ENCODE results near the gene KLHL17. TPM values are rescaled to one million over a fixed set of nuclear protein-coding genes. Genes with fewer than 3 reads are reported as not detected.

Gene KLHL17
- total RNA-seq, result 6.1 TPM

- peak; percentile 42 for DNase-seq
These were observed at the start of gene KLHL17 for GRCh38 chr1:960363-961131. KLHL17 (plus strand) TSS chr1:960584; CDS start chr1:960694, 110 bp downstream.

- no peak for DNase-seq
These were observed 49.3 kb upstream of the KLHL17 start for GRCh38 chr1:910881-911721.

- DNase-seq, result no peak
These were observed 48.3 kb upstream of the KLHL17 start for GRCh38 chr1:911875-912739.

GRCh38 chr1:912740-913301 lies 47.6 kb upstream of the KLHL17 start:
- no peak for DNase-seq

GRCh38 chr1:913491-914130 lies 46.8 kb upstream of the KLHL17 start:
- DNase-seq, result no peak

GRCh38 chr1:914131-914890 lies 46.1 kb upstream of the KLHL17 start:
- no peak for DNase-seq

GRCh38 chr1:914891-915280 lies 45.5 kb upstream of the KLHL17 start:
- no peak for DNase-seq

DNA sequence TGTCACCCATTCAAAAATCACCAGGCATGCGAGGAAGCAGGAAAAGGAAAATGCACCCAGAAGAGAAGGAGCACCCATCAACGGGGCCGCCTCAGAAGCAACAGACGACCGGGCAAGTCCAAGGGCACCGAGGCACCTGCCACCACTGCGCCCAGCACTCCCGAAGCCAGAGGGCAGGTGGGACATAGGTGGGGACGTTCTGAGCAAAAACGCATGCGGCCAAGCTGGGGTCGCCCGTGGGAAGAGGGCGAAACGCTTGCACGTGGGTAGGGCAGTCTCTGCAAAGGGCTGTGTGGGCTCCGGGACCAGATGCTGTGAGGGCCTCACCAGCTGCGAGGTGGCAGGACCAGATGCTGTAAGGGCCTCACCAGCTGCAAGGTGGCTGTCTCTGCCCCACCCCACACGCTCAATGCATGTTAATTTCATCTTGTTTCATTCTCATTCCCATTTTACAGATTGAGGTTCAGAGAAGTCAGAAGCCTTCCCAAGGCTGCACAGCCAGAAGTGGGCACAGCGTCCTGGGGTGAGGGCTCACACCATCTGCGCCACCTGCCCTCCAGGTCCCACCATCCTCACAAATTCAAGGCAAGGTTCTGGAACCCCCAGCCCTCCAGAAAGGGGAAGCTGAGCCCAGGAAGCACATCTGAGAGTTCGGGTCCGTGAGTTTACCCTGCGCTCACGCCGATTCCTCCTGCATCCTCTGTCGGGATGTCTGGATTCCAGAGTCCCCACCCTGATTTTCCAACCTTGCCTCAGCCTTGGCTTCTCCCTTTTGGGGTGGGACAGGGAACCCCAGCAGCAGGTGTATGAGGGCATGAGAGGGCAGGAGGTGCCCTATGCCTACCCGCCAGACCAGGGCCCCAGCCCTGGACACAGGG lies 44.9 kb upstream of the KLHL17 start:
- no peak for DNase-seq

- no peak for DNase-seq
These were observed 44.0 kb upstream of the KLHL17 start for GRCh38 chr1:916173-917075.

GRCh38 chr1:917076-917459 lies 43.3 kb upstream of the KLHL17 start:
- no peak for DNase-seq

DNA sequence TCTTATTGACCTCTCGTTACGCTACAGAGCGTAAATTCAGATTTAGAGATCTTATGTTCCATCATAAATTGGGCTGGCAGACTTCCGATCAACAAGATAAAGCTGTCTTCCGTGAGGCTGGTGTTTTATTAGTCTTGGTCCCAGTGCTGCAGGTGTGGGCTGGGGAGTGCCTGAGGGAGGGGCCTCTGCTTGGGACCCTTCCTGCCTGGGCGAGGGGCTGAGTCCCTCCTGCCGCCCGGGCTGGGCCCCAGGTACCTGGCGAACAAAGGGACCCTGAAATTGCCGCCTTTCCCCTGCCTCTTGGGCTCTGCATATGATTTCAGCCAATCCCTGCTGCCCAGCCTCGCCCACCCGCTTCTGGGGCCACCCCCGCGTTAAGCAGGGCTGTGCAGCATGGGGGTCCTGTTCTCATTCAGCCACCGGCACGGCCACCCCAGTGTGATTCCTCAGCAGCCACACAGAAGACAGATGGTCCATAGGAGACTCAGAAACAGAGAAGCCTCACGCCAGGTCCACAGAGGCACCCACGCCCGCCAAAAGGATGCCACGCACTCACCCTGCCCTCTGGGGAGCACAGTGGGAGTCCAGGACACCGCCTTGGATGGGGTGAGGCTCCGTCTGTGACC lies 42.8 kb upstream of the KLHL17 start:
- DNase-seq, result no peak

DNA sequence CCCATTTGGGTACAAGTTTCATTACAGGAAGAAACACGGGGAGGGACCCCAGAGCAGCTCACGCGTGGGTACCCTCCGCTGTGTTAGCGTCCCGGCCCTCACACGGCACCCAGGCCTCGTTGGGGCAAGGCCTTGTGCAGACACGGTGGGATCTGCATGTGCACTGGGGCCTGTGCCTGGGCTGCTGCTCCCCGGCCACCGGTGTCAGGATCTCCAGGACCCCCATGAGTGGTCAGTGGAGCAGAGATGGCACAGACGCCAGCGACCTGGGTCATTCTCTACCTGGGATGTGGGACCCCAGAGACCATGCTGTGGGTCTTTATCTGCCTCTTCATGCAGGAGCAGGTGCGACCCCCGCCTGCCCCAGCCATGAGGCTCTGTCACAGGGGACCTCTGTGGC lies 42.0 kb upstream of the KLHL17 start:
- no peak for DNase-seq

DNA sequence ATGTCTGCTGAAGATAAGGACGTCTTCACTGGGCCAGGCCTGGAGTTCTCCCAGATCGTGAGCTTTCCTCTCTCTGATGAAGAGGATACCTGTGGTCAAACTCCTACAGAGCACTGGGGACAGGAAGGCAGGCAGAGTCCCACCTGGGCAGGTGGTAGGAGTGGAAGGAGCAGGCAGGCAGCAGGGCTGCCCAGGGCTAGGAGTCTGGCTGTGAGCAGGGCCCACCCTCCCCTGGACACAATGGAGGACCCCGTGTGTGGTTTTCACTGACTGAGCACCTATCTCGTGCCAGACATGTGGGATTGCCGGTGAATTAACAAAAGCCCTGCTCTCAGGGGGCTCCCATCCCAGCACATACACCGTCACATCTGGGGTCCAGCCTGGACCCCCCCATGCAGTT lies 41.5 kb upstream of the KLHL17 start:
- DNase-seq, result no peak

GRCh38 chr1:919271-919872 lies 41.0 kb upstream of the KLHL17 start:
- no peak for DNase-seq

DNA sequence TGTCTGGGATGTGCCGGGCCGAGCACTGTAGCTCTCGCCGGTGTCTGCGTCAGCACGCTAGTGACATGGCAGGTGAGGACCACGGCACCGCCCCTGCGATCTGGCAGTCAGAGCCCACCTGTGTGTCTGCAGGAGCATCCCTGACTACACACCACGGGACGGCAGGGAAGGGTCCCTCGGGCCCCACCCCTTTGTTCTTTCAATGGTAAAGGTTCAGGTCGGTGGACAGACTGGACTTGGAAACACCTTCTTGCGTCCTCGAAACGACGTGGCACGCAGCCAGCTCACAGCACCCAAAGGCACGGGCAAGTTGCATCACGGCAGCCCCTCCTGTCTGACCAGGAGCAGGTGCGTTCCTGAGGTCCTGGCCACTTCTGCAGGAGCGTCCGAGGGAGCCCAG lies 40.4 kb upstream of the KLHL17 start:
- DNase-seq, result no peak

GRCh38 chr1:920521-920920 lies 39.9 kb upstream of the KLHL17 start:
- no peak for DNase-seq

DNA sequence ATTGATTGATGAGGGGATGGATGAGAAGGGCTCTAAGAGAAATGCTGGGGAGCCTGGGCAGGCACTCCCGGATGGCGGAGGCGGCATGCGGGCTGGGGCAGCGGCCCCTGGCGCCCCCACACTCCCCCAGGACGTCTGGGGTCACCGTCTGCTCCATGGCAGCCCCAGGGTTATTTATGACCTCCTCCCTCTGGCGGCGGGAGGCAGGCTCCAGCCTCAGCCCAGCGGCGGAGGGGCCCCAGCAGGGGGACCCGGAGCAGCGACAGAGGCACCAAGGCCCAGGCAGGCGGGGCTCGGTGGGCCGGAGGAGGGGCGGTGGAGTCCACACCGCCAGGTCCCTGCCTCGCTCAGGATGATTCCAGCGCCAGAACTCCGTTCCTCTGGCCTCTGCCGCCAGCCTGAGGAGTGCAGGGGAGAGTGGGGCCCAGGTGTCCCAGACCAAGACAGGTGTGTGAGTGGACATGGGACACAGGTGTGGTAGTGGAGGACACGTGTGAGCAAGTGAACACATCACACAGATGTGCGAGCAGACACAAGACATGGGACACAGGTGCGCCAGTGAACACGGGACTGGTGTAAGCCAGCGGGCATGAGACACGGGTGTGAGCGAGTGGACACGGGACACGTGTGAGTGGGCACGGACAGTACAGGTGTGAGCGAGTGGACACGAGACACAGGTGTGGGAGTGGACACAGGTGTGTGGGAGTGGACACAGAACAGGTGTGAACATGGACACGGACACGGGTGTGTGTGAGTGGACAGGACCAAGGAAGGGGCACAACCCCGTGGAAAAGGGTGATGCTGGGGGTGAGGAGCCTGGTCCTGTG lies 39.2 kb upstream of the KLHL17 start:
- DNase-seq, result peak; percentile 65

Measured in occipital lobe (tissue), 2 donors.